Nephron (organoid): ENCODE results near the gene SRF.

Experiments used
- H3K27ac Mint-ChIP-seq, 3 experiments: 2 replicates each; pipeline ENCODE4 v1.8.0; 2020; ENCODE audit warnings: mixed read lengths in 3 of 3, mild to moderate bottlenecking in 2 of 3, moderate library complexity in 1 of 3
- H3K27me3 Mint-ChIP-seq: 2 replicates; pipeline ENCODE4 v1.8.0; 2021; ENCODE audit warnings: low read depth, mild to moderate bottlenecking, moderate library complexity, mixed read lengths
- H3K36me3 Mint-ChIP-seq: 2 replicates; pipeline ENCODE4 v1.8.0; 2020; ENCODE audit warnings: low read depth, mixed read lengths
- H3K4me1 Mint-ChIP-seq: 2 replicates; pipeline ENCODE4 v1.8.0; 2020; ENCODE audit warnings: mixed read lengths
- H3K4me3 Mint-ChIP-seq, 3 experiments: 2 replicates each; pipeline ENCODE4 v1.8.0; 2020; ENCODE audit warnings: mild to moderate bottlenecking in 3 of 3, mixed read lengths in 3 of 3, moderate library complexity in 2 of 3
- H3K9me3 Mint-ChIP-seq: 2 replicates; pipeline ENCODE4 v1.8.0; 2020; ENCODE audit warnings: mixed read lengths
- CTCF ChIP-seq, 3 experiments: fragments of 200-600 bp; sonication (generic); IDR thresholded peaks; one replicate each; pipeline ENCODE4 v1.5.0; 2021; ENCODE audit warnings: antibody characterized with exemption in 3 of 3; ENCODE audit not compliant: unreplicated experiment in 3 of 3

The SRF gene

GRCh38 chr6:43159599-43159998 is 11.5 kb upstream of the SRF start:
- Mint-ChIP-seq H3K4me3 (no peak overlapping the region), H3K4me1 (no peaks in the 10 kb centered on the region), H3K9me3 (no peaks in the 10 kb centered on the region), H3K27ac (no peak overlapping the region), H3K27me3 (no peaks in the 10 kb centered on the region), H3K36me3 (peaks cover 7% of the 10 kb centered on the region)
- no peak for TF ChIP-seq CTCF (IDR thresholded peaks at IDR 0.05; ENCODE audit: unreplicated experiment in 3 of 3)

- Mint-ChIP-seq H3K27me3 (no peaks in the 10 kb centered on the region), H3K9me3 (no peaks in the 10 kb centered on the region), H3K4me3 (no peak overlapping the region), H3K27ac (no peak overlapping the region), H3K36me3 (peaks cover 7% of the 10 kb centered on the region), H3K4me1 (no peaks in the 10 kb centered on the region)
- TF ChIP-seq CTCF (IDR thresholded peaks at IDR 0.05; ENCODE audit: unreplicated experiment in 3 of 3) = no peak
Observed at GRCh38 chr6:43163899-43164298, 7.2 kb upstream of the SRF start.

- TF ChIP-seq CTCF (IDR thresholded peaks at IDR 0.05; ENCODE audit: unreplicated experiment in 3 of 3) = no peak
- peak overlapping the region; percentile 85 to 87 (median 86) for H3K4me3 Mint-ChIP-seq
Observed at GRCh38 chr6:43170417-43170930, 595 bp upstream of the SRF start.

GRCh38 chr6:43171707-43172103 is 636 bp downstream of the SRF start:
- Mint-ChIP-seq H3K9me3 (no peaks in the 10 kb centered on the region), H3K36me3 (peaks cover 17% of the 10 kb centered on the region), H3K27ac (peak overlapping the region; percentile 88 to 95 (median 94)), H3K4me3 (peak overlapping the region; percentile 94 to 95 (median 95)), H3K27me3 (peaks cover 4% of the 10 kb centered on the region), H3K4me1 (peaks cover 29% of the 10 kb centered on the region)
- TF ChIP-seq CTCF (IDR thresholded peaks at IDR 0.05; ENCODE audit: unreplicated experiment in 3 of 3) = no peak

More at GRCh38 chr6:43170417-43170930, 595 bp upstream of the SRF start:
- peaks cover 8% of the 10 kb centered on the region for H3K36me3 Mint-ChIP-seq
- H3K9me3 Mint-ChIP-seq = no peaks in the 10 kb centered on the region
- peak overlapping the region; percentile 84 to 97 (median 92) for H3K27ac Mint-ChIP-seq
- peaks cover 4% of the 10 kb centered on the region for H3K27me3 Mint-ChIP-seq
- H3K4me1 Mint-ChIP-seq = peaks cover 29% of the 10 kb centered on the region

GRCh38 chr6:43172104-43173007 is 1.3 kb downstream of the SRF start:
- no peak for TF ChIP-seq CTCF (IDR thresholded peaks at IDR 0.05; ENCODE audit: unreplicated experiment in 3 of 3)
- Mint-ChIP-seq H3K36me3 (peaks cover 18% of the 10 kb centered on the region), H3K4me3 (peak overlapping the region; percentile 94 to 95 (median 95)), H3K9me3 (no peaks in the 10 kb centered on the region), H3K27ac (peak overlapping the region; percentile 88 to 95 (median 94)), H3K27me3 (peaks cover 4% of the 10 kb centered on the region), H3K4me1 (peaks cover 29% of the 10 kb centered on the region)
